ENCODE results near the gene TSC2. TPM values are rescaled to one million over a fixed set of nuclear protein-coding genes. Genes with fewer than 3 reads are reported as not detected.
A peak's percentile ranks its signal among the peaks of the same experiment; 100 is the strongest.
"Not testable (repeated sequence)": the region's sequence is repeated elsewhere in the genome, so short reads cannot be mapped to it uniquely, and the experiment has no call there.

TSC2 gene
- total RNA-seq, 1 donor from 2014 or later = 139 TPM

DNA sequence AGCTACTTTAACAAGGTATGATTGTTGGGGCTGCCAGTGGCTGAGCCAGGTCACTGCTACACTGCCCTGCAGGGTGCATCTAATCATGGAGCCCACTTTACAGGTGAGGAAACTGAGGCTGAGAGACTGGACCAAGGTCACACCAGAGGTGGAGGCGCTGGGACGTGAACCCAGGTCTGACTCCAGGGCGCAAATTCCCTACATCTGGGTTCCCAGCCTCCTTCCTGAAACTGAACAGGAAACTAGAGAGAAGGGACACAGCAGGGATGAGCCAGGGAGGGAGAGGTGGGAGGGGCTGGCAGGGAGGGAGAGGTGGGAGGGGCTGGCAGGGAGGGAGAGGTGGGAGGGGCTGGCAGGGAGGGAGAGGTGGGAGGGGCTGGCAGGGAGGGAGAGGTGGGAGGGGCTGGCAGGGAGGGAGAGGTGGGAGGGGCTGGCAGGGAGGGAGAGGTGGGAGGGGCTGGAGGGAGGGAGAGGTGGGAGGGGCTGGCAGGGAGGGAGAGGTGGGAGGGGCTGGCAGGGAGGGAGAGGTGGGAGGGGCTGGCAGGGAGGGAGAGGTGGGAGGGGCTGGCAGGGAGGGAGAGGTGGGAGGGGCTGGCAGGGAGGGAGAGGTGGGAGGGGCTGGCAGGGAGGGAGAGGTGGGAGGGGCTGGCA, 80.0 kb downstream of the TSC2 start:
- H3K27me3 Mint-ChIP-seq; ATAC-seq (ENCODE audit: low read depth); H3K9me3 Mint-ChIP-seq; intact Hi-C loops (cut with micrococcal nuclease); POLR2A ChIA-PET; H3K36me3 Mint-ChIP-seq (ENCODE audit: low read depth); H3K4me3 Mint-ChIP-seq; DNase-seq; CTCF ChIA-PET; H3K27ac Mint-ChIP-seq: not testable (repeated sequence)
- H3K4me1 Mint-ChIP-seq = peaks cover 25% of the 10 kb centered on the region

DNA sequence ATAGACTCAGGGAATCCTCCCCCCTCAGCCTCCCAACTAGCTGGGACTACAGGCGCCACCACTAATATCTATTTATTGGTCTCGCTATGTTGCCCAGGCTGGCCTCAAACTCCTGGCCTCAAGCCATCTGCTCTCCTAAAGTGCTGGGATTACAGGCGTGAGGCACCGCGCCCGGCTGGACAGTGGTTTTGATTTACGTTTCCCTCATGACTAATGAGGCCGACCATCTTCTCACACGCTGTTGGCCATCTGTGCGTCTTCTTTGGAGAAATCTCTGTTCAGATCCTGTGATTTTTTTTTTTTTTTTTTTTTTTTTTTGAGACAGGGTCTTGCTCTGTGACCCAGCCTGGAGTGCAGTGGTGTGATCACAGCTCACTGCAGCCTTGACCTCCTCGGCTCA, 81.5 kb downstream of the TSC2 start:
- H3K36me3 Mint-ChIP-seq (ENCODE audit: low read depth); intact Hi-C loops (cut with micrococcal nuclease); DNase-seq; H3K4me3 Mint-ChIP-seq; CTCF ChIA-PET; H3K27ac Mint-ChIP-seq; H3K27me3 Mint-ChIP-seq; H3K9me3 Mint-ChIP-seq; ATAC-seq (ENCODE audit: low read depth); POLR2A ChIA-PET: not testable (repeated sequence)
- H3K4me1 Mint-ChIP-seq = peaks cover 25% of the 10 kb centered on the region

DNA sequence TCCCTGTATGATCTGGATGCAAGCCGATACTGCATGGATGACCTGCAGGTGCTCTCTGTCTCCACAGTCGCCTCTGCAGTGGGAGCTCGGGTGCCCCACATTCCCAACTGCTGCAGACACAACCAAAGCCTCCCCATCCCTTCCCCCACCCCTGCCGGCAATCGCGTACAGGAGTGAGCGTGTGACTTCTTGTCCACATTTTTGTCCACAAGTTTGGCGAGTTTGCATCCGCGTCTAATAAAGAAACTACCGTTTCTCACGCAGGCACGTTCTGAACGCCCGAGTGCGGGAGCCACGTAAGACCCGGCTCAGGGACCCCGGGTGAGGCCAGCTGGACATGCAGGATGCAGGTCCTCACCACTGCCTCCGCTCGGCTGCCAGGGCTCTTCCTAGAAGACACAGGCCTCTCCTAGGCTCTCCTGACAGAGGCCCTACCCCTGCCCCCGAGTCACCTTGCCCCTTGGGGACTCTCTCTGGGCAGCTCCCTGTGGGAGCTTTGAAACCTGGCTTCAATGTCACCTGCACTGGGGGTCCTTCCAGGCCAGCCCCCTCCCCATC, 82.2 kb downstream of the TSC2 start:
- CTCF ChIA-PET; H3K9me3 Mint-ChIP-seq; intact Hi-C loops (cut with micrococcal nuclease); ATAC-seq (ENCODE audit: low read depth); DNase-seq; H3K36me3 Mint-ChIP-seq (ENCODE audit: low read depth); H3K27me3 Mint-ChIP-seq; H3K4me3 Mint-ChIP-seq; H3K27ac Mint-ChIP-seq; POLR2A ChIA-PET: not testable (repeated sequence)
- peaks cover 28% of the 10 kb centered on the region for H3K4me1 Mint-ChIP-seq

DNA sequence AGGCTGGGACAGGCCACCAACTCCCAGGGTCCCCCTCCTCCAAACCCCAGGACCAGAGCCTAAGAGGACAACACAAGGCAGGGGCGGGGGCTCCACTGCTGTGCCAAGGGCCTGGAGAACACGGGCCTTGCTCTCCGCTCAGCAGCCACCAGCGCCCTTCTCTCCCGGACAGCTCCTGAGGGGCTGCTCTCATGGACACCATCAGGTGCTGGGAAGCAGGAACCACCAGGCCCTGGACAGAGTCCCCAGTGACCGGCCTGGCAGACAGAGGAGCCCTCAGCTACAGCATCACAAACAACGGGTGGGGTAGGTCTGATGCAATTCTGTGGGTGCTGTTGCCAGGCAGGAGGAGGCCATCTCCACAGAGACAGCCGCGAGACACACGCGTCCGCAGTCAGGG, 86.0 kb downstream of the TSC2 start:
- H3K27ac Mint-ChIP-seq; H3K4me3 Mint-ChIP-seq; CTCF ChIA-PET; H3K9me3 Mint-ChIP-seq; DNase-seq; ATAC-seq (ENCODE audit: low read depth); H3K36me3 Mint-ChIP-seq (ENCODE audit: low read depth); intact Hi-C loops (cut with micrococcal nuclease); POLR2A ChIA-PET; H3K27me3 Mint-ChIP-seq: not testable (repeated sequence)
- peaks cover 13% of the 10 kb centered on the region for H3K4me1 Mint-ChIP-seq

DNA sequence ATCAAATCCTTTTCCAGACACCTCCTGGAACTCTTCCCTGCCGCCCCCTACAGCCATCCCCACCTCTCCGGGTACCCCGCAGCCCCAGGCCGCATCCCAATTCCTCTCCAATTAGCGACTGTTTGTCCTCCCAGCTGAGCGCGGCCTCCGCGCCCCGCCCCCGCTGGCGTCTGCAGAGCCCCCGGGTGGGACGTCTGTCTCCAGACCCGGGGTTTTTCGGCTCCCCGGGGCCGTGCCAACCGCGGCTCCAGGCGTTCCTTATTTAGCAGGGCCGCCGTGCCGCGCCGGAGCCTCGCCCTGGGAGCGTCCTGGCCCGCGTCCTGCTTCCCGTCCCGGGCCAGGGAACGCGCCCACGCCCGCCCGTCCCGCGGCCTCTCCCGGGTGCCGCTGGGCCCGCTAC, 87.3 kb downstream of the TSC2 start:
- H3K36me3 Mint-ChIP-seq (ENCODE audit: low read depth); POLR2A ChIA-PET; H3K27me3 Mint-ChIP-seq; CTCF ChIA-PET; intact Hi-C loops (cut with micrococcal nuclease); DNase-seq; H3K27ac Mint-ChIP-seq; ATAC-seq (ENCODE audit: low read depth); H3K9me3 Mint-ChIP-seq: not testable (repeated sequence)
- H3K4me3 Mint-ChIP-seq = peak overlapping the region; percentile 77
- H3K4me1 Mint-ChIP-seq = peaks cover 11% of the 10 kb centered on the region

DNA sequence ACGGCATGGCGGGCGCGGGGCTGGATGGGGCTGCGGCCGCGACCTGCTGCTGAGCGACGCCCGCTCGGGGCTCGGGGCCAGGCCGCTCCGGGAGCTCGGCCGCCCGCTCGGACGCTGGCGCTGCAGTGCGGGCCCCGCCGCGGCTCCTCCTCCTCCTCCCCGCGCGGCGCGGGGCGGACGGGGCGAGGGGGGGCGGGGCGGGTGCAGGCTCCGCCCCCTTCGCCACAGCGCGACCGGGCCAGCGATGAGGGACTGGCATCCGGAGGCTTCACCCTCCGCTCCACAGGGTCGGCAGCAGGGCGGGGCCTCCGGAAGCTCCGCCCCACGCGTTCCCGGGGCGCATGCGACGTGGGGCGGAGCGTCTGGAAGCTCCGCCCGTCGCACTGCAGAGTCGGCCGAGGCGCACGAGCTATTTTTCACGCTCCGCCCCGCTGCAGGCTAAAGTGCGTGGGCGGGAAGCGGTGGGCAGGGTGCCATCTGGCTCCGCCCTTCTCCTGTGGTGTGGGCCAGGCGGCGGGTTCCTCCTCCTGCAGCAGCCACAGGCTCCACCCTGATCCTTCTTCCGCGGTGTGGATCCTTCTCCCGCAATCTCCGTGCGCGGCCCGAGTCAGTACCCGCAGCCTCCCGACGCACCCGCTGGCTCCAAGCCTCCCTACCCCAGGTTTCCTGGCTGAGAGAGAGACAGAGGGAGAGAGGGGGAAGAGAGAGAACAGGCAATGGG, 88.1 kb downstream of the TSC2 start, which contains the start of gene PKD1:
TSS of gene PKD1 (minus strand) at position 129 of the 721 bp plus-strand sequence. CDS start 209 bp downstream, outside the sequence.
- peak; percentile 100 for DNase-seq
- intact Hi-C loops (cut with micrococcal nuclease) = loop anchor here (2.0 kb wide), 1 partner anchor 17 kb away; no protein-coding TSS in a partner anchor
- H3K27me3 Mint-ChIP-seq; H3K9me3 Mint-ChIP-seq; H3K36me3 Mint-ChIP-seq (ENCODE audit: low read depth): not testable (repeated sequence)
- Mint-ChIP-seq H3K4me1 (peaks cover 13% of the 10 kb centered on the region), H3K27ac (peak within 1 kb of the TSS; percentile 97), H3K4me3 (peak within 1 kb of the TSS; percentile 95)
- POLR2A ChIA-PET = interaction anchor here (0.5 to 1.3 kb wide), 5 partner anchors 11 to 429 kb away, joined by 3 to 26 read pairs (median 6); partner anchors contain the start of genes RPS2 and TRAF7
- peak; percentile 79 for ATAC-seq (ENCODE audit: low read depth)
- CTCF ChIA-PET = interaction anchor here (0.8 to 0.9 kb wide), 2 partner anchors 19 to 113 kb away, joined by 3 to 4 read pairs; no protein-coding TSS in a partner anchor

Other genes with a start within 250 kb of the TSC2 start
- 19.0 and 19.5 TPM in 2 replicates for gene HAGH, start 221.2 kb upstream of the TSC2 start, total RNA-seq
- gene FAHD1, start 220.8 kb upstream of the TSC2 start, total RNA-seq = 10.2 and 10.4 TPM in 2 replicates
- not detected in 2 replicates for gene MEIOB, start 175.8 kb upstream of the TSC2 start, total RNA-seq
- gene HS3ST6, start 129.6 kb upstream of the TSC2 start, total RNA-seq = not detected in 2 replicates
- gene MSRB1, start 104.8 kb upstream of the TSC2 start, total RNA-seq = 14.7 and 16.6 TPM in 2 replicates
- gene RPL3L, start 93.3 kb upstream of the TSC2 start, total RNA-seq = not detected in 2 replicates
- 77.4 and 92.5 TPM in 2 replicates for gene NDUFB10, start 88.4 kb upstream of the TSC2 start, total RNA-seq
- 5,116 and 5,913 TPM in 2 replicates for gene RPS2, start 83.2 kb upstream of the TSC2 start, total RNA-seq
- not detected in 2 replicates for gene RNF151, start 81.1 kb upstream of the TSC2 start, total RNA-seq
- gene TBL3, start 75.9 kb upstream of the TSC2 start, total RNA-seq = 41.8 and 44.2 TPM in 2 replicates
- 0.37 and 0.73 TPM in 2 replicates for gene NOXO1, start 66.5 kb upstream of the TSC2 start, total RNA-seq
- 31.6 and 39.4 TPM in 2 replicates for gene GFER, start 63.8 kb upstream of the TSC2 start, total RNA-seq
- 10.0 and 11.3 TPM in 2 replicates for gene SYNGR3, start 58.0 kb upstream of the TSC2 start, total RNA-seq
- 56.4 and 59.3 TPM in 2 replicates for gene ZNF598, start 38.2 kb upstream of the TSC2 start, total RNA-seq
- gene NPW, start 28.2 kb upstream of the TSC2 start, total RNA-seq = 1.5 and 1.7 TPM in 2 replicates
- 0.56 and 0.93 TPM in 2 replicates for gene NHERF2, start 21.1 kb upstream of the TSC2 start, total RNA-seq
- gene NTHL1, start 151 bp upstream of the TSC2 start, total RNA-seq = 10.5 and 11.5 TPM in 2 replicates
- gene PKD1, start 87.9 kb downstream of the TSC2 start, total RNA-seq = 58.6 and 84.2 TPM in 2 replicates
- gene RAB26, start 100.6 kb downstream of the TSC2 start, total RNA-seq = 0.61 TPM in 1 of 2 replicates, not detected in the other
- 72.7 and 78.1 TPM in 2 replicates for gene TRAF7, start 107.8 kb downstream of the TSC2 start, total RNA-seq
- not detected in 2 replicates for gene CASKIN1, start 148.6 kb downstream of the TSC2 start, total RNA-seq
- gene MLST8, start 157.5 kb downstream of the TSC2 start, total RNA-seq = 35.7 and 38.7 TPM in 2 replicates
- 4.9 and 5.1 TPM in 2 replicates for gene BRICD5, start 162.9 kb downstream of the TSC2 start, total RNA-seq
- 9.9 and 10.4 TPM in 2 replicates for gene PGP, start 166.9 kb downstream of the TSC2 start, total RNA-seq
- gene E4F1, start 175.6 kb downstream of the TSC2 start, total RNA-seq = 29.9 and 31.3 TPM in 2 replicates
- 1.2 and 1.3 TPM in 2 replicates for gene DNASE1L2, start 188.5 kb downstream of the TSC2 start, total RNA-seq
- 38.1 and 43.0 TPM in 2 replicates for gene ECI1, start 203.6 kb downstream of the TSC2 start, total RNA-seq
- gene RNPS1, start 220.1 kb downstream of the TSC2 start, total RNA-seq = 228 and 232 TPM in 2 replicates